Measurements from ENCODE around the gene GDAP2.

GRCh38 chr1:117964290-117965038 is 35.0 kb upstream of the GDAP2 start:
- no peak for TF ChIP-seq GATA3 (IDR thresholded peaks at IDR 0.05; ENCODE audit: low read depth, low read length)
- no peak for TF ChIP-seq GATA2 (IDR thresholded peaks at IDR 0.05; ENCODE audit: low read depth, low read length)

Measured in SH-SY5Y (cell line).